Activated naive CD4-positive, alpha-beta T cell treated with Interleukin-2 at 50 U/mL for 16 hours (primary cell): ENCODE data around the gene PTH2.

Experiments
- DNase-seq: peaks from one replicate; pipeline ENCODE4 v3.0.0-alpha.2; 2020

Gene PTH2

DNA sequence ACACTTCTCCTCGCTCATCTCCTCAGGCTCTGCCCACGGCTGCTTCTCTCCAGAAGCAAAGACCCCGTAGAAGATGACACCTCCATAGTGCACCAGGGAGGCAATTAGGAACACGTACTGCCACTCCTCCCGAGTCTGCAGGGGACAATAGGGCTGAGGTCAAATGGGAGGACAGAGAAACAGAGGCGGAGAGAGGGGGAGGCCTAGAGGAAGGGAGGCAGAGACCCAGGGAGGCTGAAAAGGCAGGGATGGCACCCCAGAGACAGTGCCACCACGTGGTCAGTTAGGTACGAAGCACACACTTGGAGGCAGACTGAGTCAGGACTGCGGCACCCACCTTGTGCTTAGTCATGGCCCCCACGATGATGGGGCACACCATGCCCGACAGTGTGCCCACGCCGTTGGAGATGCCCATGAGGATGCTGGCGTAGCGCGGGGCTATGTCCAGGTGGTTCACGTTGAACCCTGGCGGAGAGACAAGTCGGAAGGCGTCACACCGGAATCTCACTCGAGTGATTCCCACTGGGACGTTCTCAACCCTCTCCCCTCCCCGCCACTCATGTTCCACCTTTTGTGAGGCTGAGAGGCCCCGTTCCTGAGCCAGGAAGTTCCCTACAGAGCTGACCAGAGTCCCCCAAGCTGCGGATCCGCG is 7.6 kb upstream of the PTH2 start:
- DNase-seq = peak; percentile 38

DNA sequence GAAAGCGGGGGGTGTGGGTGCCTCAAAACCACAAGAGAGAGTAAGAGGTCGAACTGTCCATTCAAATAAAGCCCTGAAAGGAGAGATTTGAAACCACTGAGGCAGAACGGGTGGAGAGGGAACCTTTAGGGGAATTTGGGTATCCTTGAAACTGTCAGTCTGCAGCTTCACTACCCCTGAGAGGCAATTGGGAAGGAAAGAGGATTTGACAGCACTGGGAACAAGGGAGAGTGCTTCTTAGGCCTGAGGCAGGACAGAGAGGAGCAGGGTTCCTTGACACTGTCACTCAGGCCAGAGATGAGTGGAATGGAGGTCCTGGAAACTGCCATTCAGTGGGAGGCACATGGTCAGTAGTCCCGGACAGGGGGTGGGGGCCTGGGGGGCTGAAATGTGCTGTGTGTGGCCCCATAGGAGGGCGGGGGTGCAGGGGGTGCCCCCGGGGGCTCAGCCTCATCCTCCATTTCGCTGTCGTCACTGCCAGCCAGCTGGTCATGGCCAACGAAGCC is 7.0 kb upstream of the PTH2 start:
- no peak for DNase-seq

DNA sequence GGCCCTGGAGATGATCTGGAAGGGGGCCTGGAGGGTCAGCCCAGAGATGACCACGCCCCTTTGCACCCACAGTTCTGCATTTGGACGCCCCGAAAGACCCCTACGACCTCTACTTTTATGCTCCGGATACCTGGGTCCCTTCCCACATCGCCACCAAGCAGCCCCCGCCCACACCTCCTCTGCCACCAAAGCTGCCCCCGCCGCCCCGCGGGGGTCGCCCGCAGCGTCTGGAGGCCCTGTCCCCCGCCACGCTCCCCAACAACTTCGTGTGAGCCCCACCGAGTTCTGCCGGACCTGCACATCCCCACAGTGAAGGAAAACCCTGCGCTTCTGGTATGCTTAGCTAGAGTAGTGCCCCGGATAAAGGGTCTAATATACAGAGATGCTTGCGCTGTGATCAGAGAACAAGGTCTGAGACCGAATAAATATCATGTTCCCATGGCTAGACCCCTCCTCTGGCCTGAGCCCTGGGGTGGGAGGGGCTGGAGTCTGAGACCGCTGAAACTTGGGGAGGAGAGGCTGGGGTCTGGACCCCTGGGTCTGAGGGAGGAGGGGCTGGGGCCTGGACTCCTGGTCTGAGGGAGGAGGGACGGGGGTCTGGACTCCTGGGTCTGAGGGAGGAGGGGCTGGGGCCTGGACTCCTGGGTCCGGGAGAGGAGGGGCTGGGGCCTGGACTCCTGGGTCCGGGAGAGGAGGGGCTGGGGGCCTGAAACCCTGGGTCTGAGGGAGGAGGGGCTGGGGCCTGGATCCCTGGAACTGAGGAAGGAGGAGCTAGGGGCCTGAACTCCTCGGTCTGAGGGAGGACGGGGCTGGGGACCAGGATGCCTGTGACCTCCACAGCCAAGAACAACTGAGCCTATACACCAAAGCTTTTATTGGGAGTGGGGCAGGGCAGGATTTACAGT is 5.6 kb upstream of the PTH2 start:
- DNase-seq = no peak

DNA sequence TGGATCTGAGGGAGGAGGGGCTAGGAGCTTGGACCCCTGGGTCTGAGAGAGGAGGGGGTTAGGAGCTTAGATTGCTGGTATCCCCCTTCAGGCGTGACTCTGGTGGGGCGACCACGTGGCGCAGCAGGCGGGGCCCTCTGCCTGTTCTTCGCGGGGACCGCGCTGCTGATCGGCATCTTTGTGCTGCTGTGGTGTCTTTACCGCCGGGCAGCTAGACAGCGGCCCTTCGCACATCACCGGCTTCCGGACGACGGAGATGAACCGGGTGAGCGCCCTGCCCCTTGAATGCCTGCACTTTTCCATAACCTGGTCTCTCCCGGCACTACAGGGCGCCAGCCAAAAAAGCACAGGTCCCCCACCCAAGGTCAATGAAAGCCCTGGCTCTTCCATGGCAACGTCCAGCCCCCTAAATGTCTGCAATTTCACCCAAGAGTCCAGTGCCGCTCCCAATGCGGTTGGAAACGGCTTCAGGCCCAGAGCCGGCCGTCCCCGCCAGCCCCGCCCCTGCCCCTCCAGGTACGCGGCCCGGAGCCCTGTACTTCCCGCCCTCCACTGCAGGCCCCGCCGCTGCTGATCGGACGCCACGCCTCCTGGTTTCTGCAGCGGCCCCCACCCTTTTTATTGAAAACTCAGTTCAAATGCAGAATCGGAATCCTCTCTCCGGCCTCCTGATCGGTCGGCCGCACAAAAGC is 4.8 kb upstream of the PTH2 start:
- peak; percentile 35 for DNase-seq

DNA sequence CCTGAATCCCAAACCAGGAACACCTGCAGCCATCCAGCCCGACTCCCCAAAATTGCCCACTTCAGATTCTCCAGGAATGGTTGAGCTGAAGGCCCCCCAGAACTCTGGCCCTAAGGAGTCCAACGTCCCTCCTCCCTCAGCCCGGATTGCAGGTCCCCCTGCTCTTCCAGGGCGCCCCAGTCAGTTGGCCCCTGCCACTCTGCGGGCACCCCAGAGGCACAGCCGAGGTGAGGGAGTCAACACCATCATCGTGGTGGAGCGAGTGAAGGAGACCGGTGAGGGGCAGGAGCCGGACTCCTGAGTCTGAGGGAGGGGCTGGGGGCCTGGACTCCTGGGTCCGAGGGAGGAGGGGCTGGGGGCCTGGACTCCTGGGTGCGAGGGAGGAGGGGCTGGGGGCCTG is 4.1 kb upstream of the PTH2 start:
- no peak for DNase-seq

DNA sequence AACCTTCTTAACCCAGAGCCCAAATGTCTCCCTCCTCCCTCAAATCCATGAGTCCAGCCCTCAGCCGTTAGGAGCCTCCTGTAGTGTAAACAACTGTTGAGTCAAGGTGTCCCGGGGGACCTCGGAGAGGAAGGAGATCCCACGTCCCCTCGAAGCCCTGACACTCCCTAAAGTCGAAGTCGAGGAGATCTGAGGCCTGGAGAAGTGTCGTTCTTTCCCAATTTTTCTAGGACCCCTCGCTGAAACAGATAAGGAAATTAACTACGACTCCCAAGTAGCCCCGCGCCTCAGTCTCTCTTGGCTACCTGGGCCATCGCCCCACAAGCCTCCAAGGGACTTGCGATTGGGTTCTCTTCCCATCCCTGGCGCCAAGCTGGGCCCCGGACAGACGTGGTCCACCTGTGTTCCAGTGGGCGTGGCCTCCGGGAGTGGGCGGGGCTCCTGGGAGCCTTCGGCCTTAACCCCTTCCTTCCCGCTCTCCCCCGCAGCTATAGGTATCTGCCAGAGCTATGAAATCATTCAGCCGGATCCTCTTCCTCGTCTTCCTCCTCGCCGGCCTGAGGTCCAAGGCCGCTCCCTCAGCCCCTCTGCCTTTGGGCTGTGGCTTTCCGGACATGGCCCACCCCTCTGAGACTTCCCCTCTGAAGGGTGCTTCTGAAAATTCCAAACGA is 2.8 kb upstream of the PTH2 start:
- DNase-seq = no peak

DNA sequence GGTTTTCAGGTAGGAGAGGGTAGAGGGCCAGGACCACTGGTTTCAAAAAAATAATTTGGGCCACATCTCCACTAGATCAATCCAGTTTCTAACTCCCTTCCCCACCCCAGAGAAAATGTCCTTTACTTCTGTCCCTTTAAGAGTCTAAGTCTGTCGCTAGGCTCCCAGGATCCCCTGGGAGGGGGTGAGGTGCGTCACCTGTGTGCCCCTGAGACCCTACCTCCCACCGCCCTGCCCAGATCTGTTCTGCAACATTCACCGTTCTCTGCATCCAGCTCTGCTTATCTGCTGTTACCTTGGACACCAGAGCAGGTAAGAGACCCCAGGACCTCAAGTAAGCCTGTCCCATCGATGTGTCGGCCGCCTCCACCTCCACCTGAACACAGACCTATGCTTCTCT is 1.9 kb upstream of the PTH2 start, which contains the start of gene GFY:
Gene GFY, plus strand, starts transcription at position 211 of the 400 bp plus-strand sequence. CDS start 1,043 bp downstream, outside the sequence.
- DNase-seq = no peak

DNA sequence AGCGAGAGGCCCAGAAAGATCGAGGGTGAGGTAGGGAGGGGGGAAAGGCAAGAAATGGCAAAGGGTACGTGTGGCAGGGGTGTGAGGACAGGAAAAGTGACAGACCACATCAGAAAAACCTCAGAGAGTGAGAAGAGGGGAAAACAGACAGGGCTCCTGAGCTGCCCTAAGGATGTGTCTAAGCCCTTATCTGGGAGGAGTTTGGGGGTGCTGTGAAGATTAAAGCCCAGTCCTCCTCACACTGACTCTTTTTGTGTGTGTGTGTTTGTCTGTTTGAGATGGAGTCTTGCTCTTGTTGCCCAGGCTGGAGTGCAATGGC is 703 bp upstream of the PTH2 start:
- DNase-seq = no peak

DNA sequence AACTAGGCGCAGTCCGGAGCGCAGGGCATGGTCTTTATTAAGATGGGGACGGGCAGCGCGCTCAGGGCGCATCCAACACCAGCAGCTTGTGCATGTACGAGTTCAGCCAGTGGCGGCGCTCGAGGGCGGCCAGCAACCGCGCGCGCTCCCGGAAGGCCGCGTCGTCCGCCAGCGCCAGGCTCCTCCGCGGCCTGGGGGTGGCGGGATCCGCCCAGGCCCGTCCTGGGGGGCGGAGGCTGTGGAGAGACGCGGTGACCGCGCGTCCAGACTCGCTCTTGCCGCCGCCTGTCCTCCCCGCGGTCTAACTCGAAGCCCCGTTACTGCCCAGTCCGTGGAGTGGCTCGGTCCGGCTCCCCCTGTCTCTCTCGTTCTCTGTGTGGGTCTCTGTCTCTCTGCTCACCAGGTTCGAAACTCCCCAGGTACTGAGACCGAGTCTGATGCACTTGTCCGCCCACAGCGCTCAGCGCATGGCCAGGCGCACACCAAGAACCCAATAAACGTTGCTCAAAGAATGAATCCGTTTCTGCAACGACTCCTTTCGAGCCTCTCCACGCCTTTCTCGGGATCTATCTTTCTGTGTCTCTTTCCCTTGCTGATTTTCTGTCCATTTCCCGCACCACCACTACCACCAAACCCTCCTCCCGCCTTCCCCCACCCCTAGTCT is 702 bp downstream of the PTH2 start:
- peak; percentile 48 for DNase-seq

DNA sequence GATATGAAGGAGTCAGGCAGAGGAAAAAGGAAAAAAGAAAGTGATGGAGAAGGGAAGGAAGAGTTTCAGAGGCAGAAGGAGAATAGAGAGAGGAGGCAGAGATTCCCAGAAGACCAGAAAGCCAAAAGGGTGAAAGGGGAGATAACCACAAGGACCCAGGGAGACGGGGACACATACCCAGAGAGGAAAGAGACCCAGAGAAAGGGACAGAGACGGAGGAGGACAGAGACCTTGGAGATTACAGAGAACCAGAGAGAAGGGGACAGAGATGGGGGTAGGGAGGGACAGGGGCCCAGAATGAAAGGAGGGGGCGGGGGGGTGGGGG is 1.4 kb downstream of the PTH2 start:
- no peak for DNase-seq

DNA sequence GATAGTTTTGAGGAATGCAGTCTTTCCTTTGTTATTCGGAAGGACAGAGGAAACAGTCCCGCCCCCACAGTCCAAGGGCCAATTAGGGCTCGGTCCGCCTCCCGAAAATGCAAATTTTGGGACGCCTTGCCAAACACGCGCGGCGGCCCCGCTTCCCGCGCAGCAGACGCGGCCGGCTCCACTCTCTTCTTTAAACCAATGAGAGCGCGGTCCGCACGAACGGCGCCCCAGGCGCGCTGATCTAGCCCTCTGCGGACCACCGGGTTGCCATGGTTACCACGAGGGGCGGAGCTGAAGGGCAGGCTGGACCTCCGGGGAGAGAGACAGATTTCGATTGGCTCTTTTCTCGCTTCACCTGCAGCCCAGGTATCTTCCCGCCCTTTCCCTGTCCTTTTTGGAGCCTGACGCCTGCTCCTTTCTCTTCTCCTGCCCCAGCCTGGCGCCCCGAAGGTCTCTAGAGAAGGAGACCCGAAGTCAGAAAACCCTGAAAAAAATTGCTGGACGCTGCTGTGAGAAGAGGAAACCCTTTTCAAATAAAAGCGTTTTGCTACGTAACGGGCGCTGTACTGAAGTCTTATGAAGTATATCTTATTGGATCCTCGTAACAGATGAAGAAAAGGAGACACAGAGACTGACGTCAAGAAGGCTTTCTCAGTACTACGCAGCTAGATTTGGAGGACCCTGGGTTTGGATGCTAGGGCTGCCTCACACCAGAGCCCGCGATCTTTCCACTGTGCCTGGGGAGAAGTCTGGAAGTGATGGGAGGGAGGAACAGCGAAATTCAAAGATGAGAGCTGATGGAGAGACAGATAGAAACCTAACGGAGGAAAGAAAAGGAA is 2.0 kb downstream of the PTH2 start:
- DNase-seq = peak; percentile 29

DNA sequence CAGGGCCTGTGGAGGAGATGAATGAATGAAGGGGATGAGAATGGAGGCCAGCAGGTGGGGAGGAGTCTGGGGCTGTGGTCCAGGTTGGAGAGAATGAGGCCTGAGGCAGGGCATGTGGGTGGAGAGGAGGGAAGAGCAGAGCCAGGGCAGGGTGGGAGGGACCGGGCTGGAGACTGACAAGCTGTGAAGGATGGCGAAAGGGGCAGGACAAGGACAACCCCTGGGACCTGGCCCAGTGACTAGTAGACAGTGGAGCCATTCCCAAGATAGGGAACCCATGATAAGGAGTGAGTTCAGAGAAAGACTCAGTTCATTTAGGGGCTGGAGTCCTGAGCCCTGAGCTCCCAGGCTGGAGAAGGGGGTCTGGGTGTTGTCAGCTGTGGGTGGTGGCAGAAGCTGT is 3.0 kb downstream of the PTH2 start:
- DNase-seq = no peak

DNA sequence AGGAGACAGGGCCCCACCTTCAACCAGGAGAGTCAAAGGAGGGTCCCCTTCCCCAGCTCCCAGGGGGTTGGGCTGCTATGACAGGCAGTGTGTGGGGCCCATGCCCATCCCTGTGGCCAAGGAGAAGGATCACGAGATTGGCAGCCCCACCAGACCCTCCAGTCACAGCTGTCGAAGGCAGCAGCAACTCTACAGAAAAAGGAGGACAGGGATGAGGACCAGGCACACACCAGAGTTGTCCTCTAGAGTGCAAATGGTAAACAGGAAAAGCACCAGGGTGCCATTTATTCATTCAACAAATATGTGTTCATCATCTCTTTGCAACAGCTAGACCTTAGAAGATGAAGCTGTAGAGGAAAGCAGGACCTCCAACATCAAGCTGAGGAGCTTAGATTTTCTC is 4.1 kb downstream of the PTH2 start:
- no peak for DNase-seq

DNA sequence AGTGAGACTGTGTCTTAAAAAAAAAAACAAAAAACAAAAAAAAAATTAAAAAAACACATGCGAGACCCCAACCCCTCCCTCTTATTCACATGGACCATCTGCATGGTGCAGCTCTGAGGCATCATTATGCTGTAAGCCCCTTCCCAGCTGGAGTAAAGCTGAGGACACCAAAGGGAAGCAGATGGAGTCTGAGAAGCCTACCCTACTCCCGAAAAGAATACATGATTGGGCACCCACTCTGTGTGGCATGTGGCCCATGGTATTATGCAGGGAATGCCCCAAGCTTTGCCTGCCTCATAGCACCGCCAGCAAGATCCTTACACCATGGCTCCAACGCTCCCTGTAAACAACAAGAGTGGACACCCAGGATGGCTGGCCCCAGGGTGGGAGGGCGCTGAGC is 4.7 kb downstream of the PTH2 start:
- no peak for DNase-seq

DNA sequence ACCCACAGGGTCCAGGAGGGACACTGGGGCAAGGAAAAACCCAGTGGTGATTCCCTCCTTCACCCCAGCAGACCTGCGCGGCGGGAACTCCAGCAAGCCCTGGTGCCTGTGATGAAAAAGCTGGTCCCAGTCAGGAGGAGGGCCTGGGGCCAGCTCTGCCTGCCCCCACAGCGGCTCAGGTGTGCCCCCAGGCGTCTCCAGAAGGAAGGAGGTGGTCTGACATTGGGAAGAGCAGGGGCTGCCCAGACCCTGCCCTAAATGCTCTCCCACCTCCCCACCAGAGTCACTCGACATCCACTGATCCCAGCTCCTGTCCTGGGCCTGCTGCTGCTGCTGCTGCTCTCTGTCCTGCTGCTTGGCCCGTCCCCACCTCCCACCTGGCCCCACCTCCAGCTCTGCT is 6.2 kb downstream of the PTH2 start:
- no peak for DNase-seq

DNA sequence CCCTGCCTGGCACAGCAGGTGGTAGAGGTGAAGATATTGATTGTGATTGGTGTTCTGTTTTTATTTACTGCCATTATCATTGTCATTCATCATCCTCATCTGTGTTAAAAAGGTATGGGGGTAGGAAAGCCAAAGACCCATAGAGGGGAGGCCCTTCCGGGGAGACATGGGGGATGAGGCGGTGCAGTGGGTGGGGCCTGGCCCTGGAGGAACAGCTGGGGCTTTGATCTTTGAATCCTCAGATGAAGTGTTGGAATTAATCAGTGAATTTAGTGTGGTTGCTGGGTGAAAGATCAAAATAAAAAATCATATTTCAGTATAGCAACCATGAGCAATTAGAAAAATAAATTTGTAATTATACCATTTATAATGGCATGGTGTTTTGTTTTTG is 7.4 kb downstream of the PTH2 start:
- no peak for DNase-seq

DNA sequence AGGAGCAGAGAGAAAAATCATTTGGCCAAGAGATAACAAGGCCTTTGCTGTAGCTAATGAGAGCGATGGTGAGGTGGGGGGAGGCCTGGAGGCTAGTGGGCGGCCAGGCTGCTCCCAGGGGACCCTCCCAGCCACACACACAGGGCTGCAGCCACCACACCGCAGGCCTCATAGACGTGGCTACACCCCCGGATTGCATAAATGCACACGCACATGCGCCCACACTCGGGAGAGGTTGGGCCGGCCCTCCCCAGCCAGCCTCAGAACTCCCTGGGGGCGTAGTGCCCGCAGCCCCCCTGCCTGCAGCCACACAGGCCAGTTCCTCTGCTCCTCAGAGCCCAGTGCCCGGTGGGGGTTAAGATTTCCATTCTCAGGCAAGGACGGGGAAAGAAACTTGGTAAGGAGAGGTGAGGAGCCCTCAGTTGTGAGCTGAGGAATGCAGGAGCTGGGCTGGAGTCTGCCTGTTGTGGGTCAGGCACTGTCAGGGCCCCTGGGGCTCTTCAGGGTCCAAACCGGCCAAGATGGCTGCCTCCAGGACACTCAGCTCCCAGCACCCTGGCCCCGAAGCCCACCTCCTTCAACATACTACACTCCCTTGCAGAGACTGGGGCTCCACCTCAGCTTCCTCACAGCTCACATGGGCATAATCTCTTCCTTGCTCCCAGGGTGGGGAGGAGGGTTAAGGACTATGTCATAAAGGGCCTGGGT is 8.0 kb downstream of the PTH2 start:
- no peak for DNase-seq

DNA sequence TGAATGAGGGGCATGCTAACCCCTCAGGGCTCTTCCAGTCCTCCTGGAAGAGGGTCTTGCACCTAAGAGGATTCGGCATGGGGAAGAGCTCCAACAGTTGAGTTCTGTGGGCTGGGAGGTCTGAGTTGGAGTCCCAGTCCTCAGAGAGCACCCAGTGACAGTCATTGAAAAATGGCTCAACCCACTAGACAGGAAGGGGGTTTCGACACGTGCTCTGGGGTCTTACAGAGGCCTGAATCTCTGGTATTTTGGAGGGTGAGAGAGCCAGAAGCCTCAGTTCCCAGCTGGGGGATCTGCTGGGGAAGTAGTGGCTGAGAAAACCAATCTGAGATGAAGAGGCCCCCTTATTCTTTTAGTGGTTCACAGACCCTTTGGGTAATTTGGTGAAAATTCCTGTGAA is 9.0 kb downstream of the PTH2 start:
- DNase-seq = no peak

DNA sequence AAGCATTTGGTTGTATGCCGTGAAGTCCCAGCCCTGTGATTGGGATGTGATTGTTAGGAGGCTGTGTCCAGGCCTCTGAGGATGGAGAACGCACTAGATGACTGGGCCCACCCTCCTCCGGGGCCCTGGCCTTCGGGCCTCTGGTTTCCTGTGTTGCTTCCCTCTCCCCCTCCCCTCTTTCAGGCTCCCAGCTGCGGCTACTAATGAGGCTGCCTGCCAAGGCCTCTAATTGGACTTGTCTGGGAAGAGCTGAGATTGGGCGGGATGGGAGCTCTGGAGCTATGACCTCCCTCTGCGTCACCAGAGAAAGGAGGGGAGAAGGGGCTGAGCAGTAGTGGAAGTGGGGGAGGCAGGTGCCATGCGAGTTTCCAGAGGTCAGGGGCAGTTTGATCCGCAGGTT is 9.9 kb downstream of the PTH2 start:
- DNase-seq = no peak

DNA sequence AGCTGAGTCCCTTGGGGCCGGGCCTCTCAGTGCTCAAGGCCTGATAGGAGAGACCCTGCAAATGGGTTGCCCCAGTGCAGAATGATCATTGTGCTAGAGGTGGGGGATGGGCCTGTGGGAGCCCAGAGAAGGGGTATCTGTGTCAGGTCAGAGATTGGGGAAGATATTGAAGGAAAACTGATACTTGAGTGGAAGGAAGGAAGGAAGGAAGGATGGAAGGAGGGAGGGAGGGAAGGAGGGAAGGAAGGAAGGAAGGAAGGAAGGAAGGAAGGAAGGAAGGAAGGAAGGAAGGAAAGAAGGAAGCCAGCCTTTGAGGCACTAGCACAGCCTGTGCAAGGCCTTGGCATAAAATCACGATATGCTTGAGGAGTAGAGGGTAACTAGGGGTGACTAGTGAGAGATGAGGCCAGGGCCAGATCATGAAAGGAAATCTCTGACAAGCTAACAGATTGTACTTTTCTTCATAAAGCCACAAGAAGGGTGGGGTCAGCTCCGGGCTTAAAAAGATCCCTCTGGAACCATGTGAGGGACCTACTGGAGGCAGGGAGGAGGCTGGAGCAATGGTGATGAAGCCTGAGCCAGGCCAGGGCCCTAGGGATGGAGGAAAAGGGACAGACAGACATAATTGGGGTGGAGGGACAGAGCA is 11.4 kb downstream of the PTH2 start:
- no peak for DNase-seq
